ENCODE results near the gene NEDD8. TPM values are rescaled to one million over a fixed set of nuclear protein-coding genes. Genes with fewer than 3 reads are reported as not detected.

The NEDD8 gene
- polyA plus RNA-seq, 1 donor from 2014 or later = 431 TPM

DNA sequence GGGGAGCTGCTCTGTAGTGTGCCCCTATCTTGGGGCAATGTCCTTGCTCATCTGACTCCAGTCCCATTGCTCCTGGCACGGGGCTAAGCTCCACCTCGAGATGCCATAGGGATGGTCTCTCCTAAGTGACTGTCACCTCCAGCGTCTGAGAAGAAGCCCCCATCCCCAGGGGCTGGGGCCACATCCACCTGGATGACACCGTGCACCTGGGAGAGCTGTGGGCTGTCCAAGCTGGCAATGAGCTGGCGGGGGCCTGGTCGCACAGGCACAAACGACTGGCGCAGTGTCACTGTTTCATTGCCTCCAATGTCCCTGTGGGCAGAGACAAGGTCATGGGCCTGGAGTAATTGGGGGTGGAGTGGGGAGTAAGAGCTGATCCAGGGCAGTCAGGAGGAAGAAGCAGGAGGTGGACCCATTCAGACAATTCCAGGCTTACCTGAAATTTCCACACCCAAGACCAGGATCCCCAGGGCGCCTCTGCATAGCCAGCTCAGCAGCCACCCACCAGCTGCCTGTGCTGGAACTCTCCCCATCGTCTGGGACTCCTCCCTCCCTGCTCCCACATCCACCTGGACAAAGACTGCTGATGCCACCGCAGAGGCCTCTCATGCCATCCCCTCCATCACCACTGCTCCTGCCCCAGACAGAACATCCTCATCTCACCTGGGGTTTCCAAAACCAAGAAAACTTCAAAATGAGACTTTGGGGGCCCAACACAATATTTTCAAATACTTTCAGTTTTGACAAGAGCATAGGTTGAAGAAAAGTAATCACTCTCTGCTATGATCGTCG lies 17.3 kb upstream of the NEDD8 start:
- Histone ChIP-seq H3K27me3 (ENCODE audit: insufficient read depth, low read depth, low read length) (no peaks in the 10 kb centered on the region), H3K79me2 (replicated peaks; ENCODE audit: insufficient read depth, low read length) (no peaks in the 10 kb centered on the region), H3K4me2 (ENCODE audit: low read length) (no peak overlapping the region), H3K27ac (ENCODE audit: low read length) (no peak overlapping the region), H4K20me1 (ENCODE audit: insufficient read depth) (no peaks in the 10 kb centered on the region), H3K9me3 (ENCODE audit: low read length) (no peaks in the 10 kb centered on the region), H3K4me3 (ENCODE audit: low read length) (no peak overlapping the region), H3K9me2 (ENCODE audit: insufficient read depth, low read length) (no peaks in the 10 kb centered on the region), H3K36me3 (ENCODE audit: insufficient read depth, low read length) (no peaks in the 10 kb centered on the region), H3F3A (ENCODE audit: insufficient read depth, low read length, poor library complexity, severe bottlenecking) (no peaks in the 10 kb centered on the region), H3K9ac (ENCODE audit: low read length) (no peak overlapping the region), H2AFZ (ENCODE audit: low read depth, low read length) (no peak overlapping the region)
- TF ChIP-seq POLR2AphosphoS5 (IDR thresholded peaks at IDR 0.05) = no peak
- TF ChIP-seq TAF1 (IDR thresholded peaks at IDR 0.05; ENCODE audit: low read depth) = no peak
- TF ChIP-seq RAD21 (conservative IDR thresholded peaks at IDR 0.05) = no peak
- no peak for TF ChIP-seq MXI1 (conservative IDR thresholded peaks at IDR 0.05; ENCODE audit: poor library complexity, severe bottlenecking)
- no peak for TF ChIP-seq SMC3 (conservative IDR thresholded peaks at IDR 0.05; ENCODE audit: poor library complexity)
- TF ChIP-seq, protein P1, sequence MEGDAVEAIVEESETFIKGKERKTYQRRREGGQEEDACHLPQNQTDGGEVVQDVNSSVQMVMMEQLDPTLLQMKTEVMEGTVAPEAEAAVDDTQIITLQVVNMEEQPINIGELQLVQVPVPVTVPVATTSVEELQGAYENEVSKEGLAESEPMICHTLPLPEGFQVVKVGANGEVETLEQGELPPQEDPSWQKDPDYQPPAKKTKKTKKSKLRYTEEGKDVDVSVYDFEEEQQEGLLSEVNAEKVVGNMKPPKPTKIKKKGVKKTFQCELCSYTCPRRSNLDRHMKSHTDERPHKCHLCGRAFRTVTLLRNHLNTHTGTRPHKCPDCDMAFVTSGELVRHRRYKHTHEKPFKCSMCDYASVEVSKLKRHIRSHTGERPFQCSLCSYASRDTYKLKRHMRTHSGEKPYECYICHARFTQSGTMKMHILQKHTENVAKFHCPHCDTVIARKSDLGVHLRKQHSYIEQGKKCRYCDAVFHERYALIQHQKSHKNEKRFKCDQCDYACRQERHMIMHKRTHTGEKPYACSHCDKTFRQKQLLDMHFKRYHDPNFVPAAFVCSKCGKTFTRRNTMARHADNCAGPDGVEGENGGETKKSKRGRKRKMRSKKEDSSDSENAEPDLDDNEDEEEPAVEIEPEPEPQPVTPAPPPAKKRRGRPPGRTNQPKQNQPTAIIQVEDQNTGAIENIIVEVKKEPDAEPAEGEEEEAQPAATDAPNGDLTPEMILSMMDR (IDR thresholded peaks at IDR 0.05; ENCODE audit: poor library complexity, severe bottlenecking) = no peak
- TF ChIP-seq, protein P2, sequence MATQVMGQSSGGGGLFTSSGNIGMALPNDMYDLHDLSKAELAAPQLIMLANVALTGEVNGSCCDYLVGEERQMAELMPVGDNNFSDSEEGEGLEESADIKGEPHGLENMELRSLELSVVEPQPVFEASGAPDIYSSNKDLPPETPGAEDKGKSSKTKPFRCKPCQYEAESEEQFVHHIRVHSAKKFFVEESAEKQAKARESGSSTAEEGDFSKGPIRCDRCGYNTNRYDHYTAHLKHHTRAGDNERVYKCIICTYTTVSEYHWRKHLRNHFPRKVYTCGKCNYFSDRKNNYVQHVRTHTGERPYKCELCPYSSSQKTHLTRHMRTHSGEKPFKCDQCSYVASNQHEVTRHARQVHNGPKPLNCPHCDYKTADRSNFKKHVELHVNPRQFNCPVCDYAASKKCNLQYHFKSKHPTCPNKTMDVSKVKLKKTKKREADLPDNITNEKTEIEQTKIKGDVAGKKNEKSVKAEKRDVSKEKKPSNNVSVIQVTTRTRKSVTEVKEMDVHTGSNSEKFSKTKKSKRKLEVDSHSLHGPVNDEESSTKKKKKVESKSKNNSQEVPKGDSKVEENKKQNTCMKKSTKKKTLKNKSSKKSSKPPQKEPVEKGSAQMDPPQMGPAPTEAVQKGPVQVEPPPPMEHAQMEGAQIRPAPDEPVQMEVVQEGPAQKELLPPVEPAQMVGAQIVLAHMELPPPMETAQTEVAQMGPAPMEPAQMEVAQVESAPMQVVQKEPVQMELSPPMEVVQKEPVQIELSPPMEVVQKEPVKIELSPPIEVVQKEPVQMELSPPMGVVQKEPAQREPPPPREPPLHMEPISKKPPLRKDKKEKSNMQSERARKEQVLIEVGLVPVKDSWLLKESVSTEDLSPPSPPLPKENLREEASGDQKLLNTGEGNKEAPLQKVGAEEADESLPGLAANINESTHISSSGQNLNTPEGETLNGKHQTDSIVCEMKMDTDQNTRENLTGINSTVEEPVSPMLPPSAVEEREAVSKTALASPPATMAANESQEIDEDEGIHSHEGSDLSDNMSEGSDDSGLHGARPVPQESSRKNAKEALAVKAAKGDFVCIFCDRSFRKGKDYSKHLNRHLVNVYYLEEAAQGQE (IDR thresholded peaks at IDR 0.05; ENCODE audit: borderline replicate concordance) = no peak
- no peak for TF ChIP-seq EP300 (conservative IDR thresholded peaks at IDR 0.05; ENCODE audit: poor library complexity, severe bottlenecking)
- no peak for TF ChIP-seq EZH2 (IDR thresholded peaks at IDR 0.05; ENCODE audit: borderline replicate concordance, insufficient read depth, low read length, poor library complexity, severe bottlenecking)

DNA sequence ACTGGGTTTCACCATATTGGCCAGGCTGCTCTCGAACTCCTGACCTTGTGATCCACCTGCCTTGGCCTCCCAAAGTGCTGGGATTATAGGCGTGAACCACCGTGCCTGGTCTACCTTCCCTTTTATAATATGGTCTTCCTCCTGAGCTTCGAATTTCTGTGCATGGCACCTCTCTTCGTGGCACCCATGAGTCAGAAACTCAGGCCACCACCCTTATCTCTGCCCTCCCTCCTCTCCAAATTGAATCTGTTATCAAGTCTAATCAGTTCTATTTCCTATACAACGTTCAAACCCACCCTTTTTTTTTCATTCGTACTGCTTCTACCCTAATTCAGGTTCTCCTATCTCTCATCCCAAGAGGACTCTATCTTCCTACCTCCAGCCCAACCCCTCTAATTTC lies 15.3 kb upstream of the NEDD8 start:
- H3F3A ChIP-seq (ENCODE audit: insufficient read depth, low read length, poor library complexity, severe bottlenecking) = peaks cover 5% of the 10 kb centered on the region
- H3K27me3 ChIP-seq (ENCODE audit: insufficient read depth, low read depth, low read length) = no peaks in the 10 kb centered on the region
- no peaks in the 10 kb centered on the region for H3K79me2 ChIP-seq (replicated peaks; ENCODE audit: insufficient read depth, low read length)
- no peak overlapping the region for H3K27ac ChIP-seq (ENCODE audit: low read length)
- TF ChIP-seq EP300 (conservative IDR thresholded peaks at IDR 0.05; ENCODE audit: poor library complexity, severe bottlenecking) (no peak), EZH2 (IDR thresholded peaks at IDR 0.05; ENCODE audit: borderline replicate concordance, insufficient read depth, low read length, poor library complexity, severe bottlenecking) (no peak)
- TF ChIP-seq, protein P2 (IDR thresholded peaks at IDR 0.05; ENCODE audit: borderline replicate concordance) = no peak
- H3K9me2 ChIP-seq (ENCODE audit: insufficient read depth, low read length) = no peaks in the 10 kb centered on the region
- no peak overlapping the region for H2AFZ ChIP-seq (ENCODE audit: low read depth, low read length)
- H3K4me2 ChIP-seq (ENCODE audit: low read length) = no peak overlapping the region
- no peaks in the 10 kb centered on the region for H4K20me1 ChIP-seq (ENCODE audit: insufficient read depth)
- H3K9ac ChIP-seq (ENCODE audit: low read length) = no peak overlapping the region
- H3K4me3 ChIP-seq (ENCODE audit: low read length) = no peak overlapping the region
- no peaks in the 10 kb centered on the region for H3K36me3 ChIP-seq (ENCODE audit: insufficient read depth, low read length)
- H3K9me3 ChIP-seq (ENCODE audit: low read length) = no peaks in the 10 kb centered on the region
